ENCODE measurements around the gene GPR82.
"Not testable (repeated sequence)": the region's sequence is repeated elsewhere in the genome, so short reads cannot be mapped to it uniquely, and the experiment has no call there.

DNA sequence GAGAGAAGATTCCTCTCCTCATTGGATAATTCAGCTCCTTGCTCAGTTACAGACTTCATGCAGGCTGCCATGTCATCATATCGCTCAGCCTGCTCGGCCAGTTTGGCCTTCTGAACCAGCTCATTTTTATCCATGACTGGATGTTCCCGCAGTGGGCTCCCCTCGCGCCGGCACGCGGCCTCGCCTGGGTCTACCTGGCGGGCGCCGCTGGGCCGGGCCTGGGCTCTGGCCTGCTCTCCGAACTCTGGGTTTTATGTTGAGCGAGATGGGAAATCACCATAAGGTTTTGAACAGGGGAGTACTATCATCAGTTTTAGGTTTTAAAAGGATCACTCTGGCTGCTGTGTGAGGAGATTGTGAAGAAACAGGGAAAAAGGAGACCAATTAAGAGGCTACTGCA is 47.6 kb upstream of the GPR82 start:
- not testable (repeated sequence) for TF ChIP-seq CTCF (IDR thresholded peaks at IDR 0.05; ENCODE audit: low read depth, low read length); EZH2phosphoT487 (IDR thresholded peaks at IDR 0.05; ENCODE audit: low read depth)
